Heart left ventricle (tissue), 16 donors: ENCODE results near the gene LIN7B. TPM values are rescaled to one million over a fixed set of nuclear protein-coding genes. Genes with fewer than 3 reads are reported as not detected.
A peak's percentile ranks its signal among the peaks of the same experiment; 100 is the strongest.

ENCODE experiments used
- ATAC-seq, 4 donors: fragments of 200-7000 bp; cut with Tn5 transposase; one replicate each; pipeline ENCODE4 v1.9.1; 2020 to 2022; ENCODE audit warnings: moderate library complexity in 4 of 4, mild to moderate bottlenecking in 3 of 4, moderate number of reproducible peaks in 1 of 4
- DNase-seq, 5 donors: peaks; one replicate each; pipeline ENCODE4 v3.0.0-alpha.2; 2020
- H3K27ac ChIP-seq, 12 donors: fragments of 200-600 bp; sonication (generic) in 4 of 12; one replicate each; pipeline versions ENCODE4 v1.5.0 to v1.8.0; 2016 to 2022; ENCODE audit warnings: mild to moderate bottlenecking in 2 of 12
- H3K27me3 ChIP-seq, 9 donors: fragments of 200-600 bp; sonication (generic) in 2 of 9; one replicate each; pipeline versions ENCODE4 v1.5.1 to v1.8.0; 2016 to 2022; ENCODE audit warnings: mild to moderate bottlenecking in 3 of 9
- H3K36me3 ChIP-seq, 9 donors: fragments of 200-600 bp; sonication (generic) in 2 of 9; one replicate each; pipeline versions ENCODE4 v1.5.0 to v1.8.0; 2018 to 2022; ENCODE audit warnings: mild to moderate bottlenecking in 2 of 9
- H3K4me1 ChIP-seq, 12 donors: fragments of 200-600 bp; sonication (generic) in 4 of 12; one replicate each; pipeline versions ENCODE4 v1.5.0 to v1.8.0; 2016 to 2022; ENCODE audit warnings: mild to moderate bottlenecking in 3 of 12
- H3K4me3 ChIP-seq, 12 donors: fragments of 200-600 bp; sonication (generic) in 4 of 12; one replicate each; pipeline versions ENCODE4 v1.5.0 to v1.8.0; 2017 to 2022; ENCODE audit warnings: mild to moderate bottlenecking in 9 of 12, moderate library complexity in 4 of 12
- H3K9me3 ChIP-seq, 12 donors: fragments of 200-600 bp; sonication (generic) in 4 of 12; one replicate each; pipeline versions ENCODE4 v1.5.0 to v1.8.0; 2016 to 2022; ENCODE audit warnings: mild to moderate bottlenecking in 1 of 12
- CTCF ChIP-seq, 12 donors: fragments of 200-600 bp; sonication (generic) in 4 of 12; IDR thresholded peaks; one replicate each; pipeline versions ENCODE4 v1.5.0 to v1.8.0; 2018 to 2022; ENCODE audit warnings: antibody characterized with exemption in 12 of 12, mild to moderate bottlenecking in 5 of 12
- POLR2A ChIP-seq, 2 donors: fragments of 450-650 bp; IDR thresholded peaks; one replicate each; pipeline ENCODE4 v1.6.1; 2017; ENCODE audit warnings: antibody characterized with exemption in 2 of 2, mild to moderate bottlenecking in 2 of 2, moderate library complexity in 2 of 2
- WGBS, 4 donors: extraction: QIAGEN DNeasy Blood & Tissue Kit in 2 of 4; methylation state at CpG; one replicate each; pipeline versions ENCODE4 v1.1.5 to v1.1.7; 2013 to 2018; 5-methylcytosine and 5-hydroxymethylcytosine counted together
- intact Hi-C, 10 donors: fragments of 100-400 bp; cut with DNase I; formaldehyde crosslinking; loops; one replicate each; pipeline versions ENCODE4 v1.11.1 to v1.14.2; 2022
- polyA plus RNA-seq, 2 donors: library from polyadenylated mRNA; stranded (reverse); fragments of 200-250 nt; gene quantifications; one replicate each; pipeline ENCODE4 v1.2.3, GENCODE V29; 2013
- total RNA-seq, 9 donors: library from RNA; depleted of rRNA in 2 of 9; stranded (reverse); fragments of >200 nt in 2 of 9; fragmentation: NEBNext Ultra II Directional in 3 of 9; extraction: Animal tissue kit (Norgen Biotek cat#: 25700) in 3 of 9; gene quantifications; one replicate each; pipeline versions ENCODE4 v1.1.0 to v1.2.4, GENCODE V29; 2016 to 2023
- donor health status: ischemic (EF 13 %, LVEDD 7.1; RV severe dilation, severe dysfunction).
- donor health status: healthy with polysubstance abuse.
- donor health status: DM: no; HTN: yes; CAD: no.
- donor health status: DM: no; HTN: no; CAD: no.
- donor health status: ischemic (EF 25% LVEDD 6.9; RV normal size, moderate dysfunction).
- donor health status: ischemic (EF 25% LVEDD 5.7; RV mildly dilated, moderate dysfunction).
- donor health status: healthy.
- donor health status: DM: yes; HTN: yes; CAD: no.
- donor health status: ischemic (EF 35%, LVEDD 5.7; RV mildly dilated, moderate dysfunction).
- donor health status: nonischemic (EF 11% LVEDD 7.7; RV severe dilation, severe dysfunction).
- donor health status: DM: yes; HTN: yes; CAD: no.
- donor health status: PGD.
- donor health status: ischemic (EF 29% LVEDD 5.4; RV normal size, mild dysfunction).
- donor health status: nonischemic (EF 23%, LVEDD 6.1; RV moderate dilation, normal function).

LIN7B gene
- total and polyA plus RNA-seq, 11 donors, result 12.6 to 55.8 (median 22.6) TPM

DNA sequence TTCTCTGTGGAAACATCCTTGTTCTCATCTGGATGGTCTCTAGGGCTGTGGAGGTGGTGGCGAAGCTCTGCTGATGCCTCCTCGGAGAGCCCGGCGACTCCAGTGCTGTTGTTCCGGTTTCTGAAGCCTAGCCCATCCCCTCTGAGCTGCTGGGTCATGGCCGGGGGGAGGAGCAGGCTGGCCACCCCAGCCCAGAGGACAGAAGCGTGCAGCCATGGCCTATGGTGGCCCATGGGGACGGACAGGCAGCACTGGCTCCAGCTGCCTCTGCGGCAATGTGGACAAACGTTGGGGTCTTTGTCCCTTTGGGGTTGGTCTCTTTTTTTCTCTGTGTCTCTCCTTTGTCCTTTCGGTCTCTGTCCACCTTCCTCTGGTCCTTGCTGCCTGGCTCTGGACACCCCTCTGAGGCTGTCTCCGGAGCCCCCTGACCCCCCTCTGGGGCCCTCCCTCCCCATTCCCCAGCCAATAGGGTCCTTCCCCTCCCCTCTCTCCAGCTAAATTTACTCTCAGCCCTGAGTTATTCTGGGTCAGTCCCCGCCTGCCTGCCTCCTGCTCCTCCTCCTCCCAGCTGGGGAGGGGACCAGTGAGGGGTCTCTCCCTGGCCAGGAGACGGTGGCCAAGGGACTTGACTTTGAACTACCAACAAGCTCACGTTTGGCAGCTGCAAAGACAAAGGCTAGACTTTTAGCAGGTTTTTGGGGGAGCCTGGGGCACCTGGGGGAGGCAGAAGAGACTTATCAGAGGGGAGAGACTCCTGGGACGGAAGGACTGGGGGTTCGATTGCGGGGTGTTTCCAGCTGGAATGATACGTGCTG is 41.0 kb downstream of the LIN7B start, which contains the start of gene HRC:
Gene HRC (minus strand): TSS at position 392 of the 815 bp plus-strand sequence. CDS start 159 bp downstream, at position 233.
- Histone ChIP-seq H3K36me3 (peaks cover 0 to 6% (median 0%) of the 10 kb centered on the region in 9 donors), H3K27ac (peak within 1 kb of the TSS; percentile 82 to 100 (median 95)), H3K9me3 (no peaks in the 10 kb centered on the region), H3K4me1 (peaks cover 0 to 47% (median 28%) of the 10 kb centered on the region in 12 donors), H3K27me3 (peaks cover 0 to 8% (median 0%) of the 10 kb centered on the region in 9 donors), H3K4me3 (peak within 1 kb of the TSS; percentile 22 to 92 (median 69))
- TF ChIP-seq POLR2A (IDR thresholded peaks at IDR 0.05) (peak; percentile 20 to 76), CTCF (IDR thresholded peaks at IDR 0.05) (no peak)
- intact Hi-C loops, result loop anchor here in 2 of 10 donors (5.0 to 10.0 kb wide), 3 partner anchors 42 to 280 kb away; partner anchors contain the start of genes PPP1R15A (in 1 of the 2) and SNRNP70 (in 1 of the 2)
- ATAC-seq, result peak; percentile 70 to 79 (median 76)
- DNase-seq, result peak; percentile 84 to 86 (median 85)
- 20 to 42% (median 35%) methylated on average over 18 to 19 of the region's 19 CpGs for WGBS, 4 donors

- 33 to 37% (median 34%) methylated on average over 4 of the region's 4 CpGs for WGBS, 4 donors
Observed at GRCh38 chr19:49155820-49156346, 41.7 kb downstream of the LIN7B start.

GRCh38 chr19:49157445-49158224 is 43.5 kb downstream of the LIN7B start, which contains the start of gene TRPM4:
Gene TRPM4 (plus strand): TSS chr19:49157792. CDS start chr19:49157867, 75 bp downstream.
- Histone ChIP-seq H3K9me3 (no peaks in the 10 kb centered on the region), H3K27ac (peak within 1 kb of the TSS; percentile 89 to 100 (median 96)), H3K4me1 (peaks cover 0 to 40% (median 16%) of the 10 kb centered on the region in 12 donors), H3K36me3 (peaks cover 0 to 14% (median 0%) of the 10 kb centered on the region in 9 donors), H3K27me3 (no peaks in the 10 kb centered on the region), H3K4me3 (peak within 1 kb of the TSS; percentile 78 to 99 (median 90))
- DNase-seq (peak; percentile 95 to 97 (median 96)), ATAC-seq (peak; percentile 64 to 80 (median 79))
- intact Hi-C loops, result loop anchor here in 2 of 10 donors (5.0 to 10.0 kb wide), 3 partner anchors 40 to 283 kb away; partner anchors contain the start of genes PPP1R15A (in 1 of the 2) and SNRNP70 (in 1 of the 2)
- 1% methylated on average over 23 to 41 of the region's 41 CpGs for WGBS, 4 donors
- no peak for TF ChIP-seq CTCF (IDR thresholded peaks at IDR 0.05)
- peak; percentile 6 to 92 for TF ChIP-seq POLR2A (IDR thresholded peaks at IDR 0.05)

More at GRCh38 chr19:49155820-49156346, 41.7 kb downstream of the LIN7B start:
- Histone ChIP-seq H3K27me3 (peaks cover 0 to 3% (median 0%) of the 10 kb centered on the region in 9 donors), H3K9me3 (no peaks in the 10 kb centered on the region), H3K27ac (peak overlapping the region; percentile 82 to 100 (median 95)), H3K36me3 (peaks cover 0 to 6% (median 0%) of the 10 kb centered on the region in 9 donors), H3K4me3 (peak overlapping the region in 11 of 12 donors; percentile 40 to 92 (median 70)), H3K4me1 (peaks cover 0 to 48% (median 23%) of the 10 kb centered on the region in 12 donors)
- ATAC-seq (peak; percentile 62 to 76 (median 69)), DNase-seq (peak; percentile 56 to 82 (median 78))
- intact Hi-C loops, result loop anchor here in 2 of 10 donors (5.0 to 10.0 kb wide), 3 partner anchors 41 to 281 kb away; partner anchors contain the start of genes PPP1R15A (in 1 of the 2) and SNRNP70 (in 1 of the 2)
- peak in 1 of 2 donors; percentile 72 for TF ChIP-seq POLR2A (IDR thresholded peaks at IDR 0.05)
- no peak for TF ChIP-seq CTCF (IDR thresholded peaks at IDR 0.05)
